KMS-11 (cell line): ENCODE data around the gene PRICKLE4.

Source experiments
- H2AFZ ChIP-seq: fragments of 200-600 bp; sonication (generic); 2 replicates; pipeline ENCODE4 v1.6.1; 2016; ENCODE audit warnings: antibody characterized with exemption, mixed run types, low read depth
- H3K27ac ChIP-seq: fragments of 200-600 bp; sonication (generic); 2 replicates; pipeline ENCODE4 v1.6.1; 2016; ENCODE audit warnings: mild to moderate bottlenecking, mixed run types
- H3K27me3 ChIP-seq: fragments of 200-600 bp; sonication (generic); 2 replicates; pipeline ENCODE4 v1.6.1; 2017; ENCODE audit warnings: mild to moderate bottlenecking, low read depth, mixed run types, moderate library complexity; ENCODE audit not compliant: insufficient read depth
- H3K36me3 ChIP-seq: fragments of 200-600 bp; sonication (generic); 2 replicates; pipeline ENCODE4 v1.6.1; 2017; ENCODE audit warnings: mild to moderate bottlenecking, mixed run types; ENCODE audit not compliant: insufficient read depth
- H3K4me1 ChIP-seq: fragments of 200-600 bp; sonication (generic); 2 replicates; pipeline ENCODE4 v1.6.1; 2016; ENCODE audit warnings: mild to moderate bottlenecking, low read depth, mixed run types; ENCODE audit not compliant: poor library complexity, severe bottlenecking
- H3K4me2 ChIP-seq: fragments of 200-600 bp; sonication (generic); 2 replicates; pipeline ENCODE4 v1.7.0; 2016; ENCODE audit warnings: mild to moderate bottlenecking, mixed run types
- H3K4me3 ChIP-seq: fragments of 200-600 bp; sonication (generic); IDR thresholded peaks from 2 replicates; pipeline ENCODE4 v1.6.1; 2017; ENCODE audit warnings: low read depth, low read length, mixed read lengths; ENCODE audit not compliant: insufficient read depth
- H3K79me2 ChIP-seq: fragments of 200-600 bp; sonication (generic); 2 replicates; pipeline ENCODE4 v1.6.1; 2016; ENCODE audit warnings: low read depth, mixed run types; ENCODE audit not compliant: insufficient read depth
- H3K9ac ChIP-seq: fragments of 200-600 bp; sonication (generic); 2 replicates; pipeline ENCODE4 v1.6.1; 2016; ENCODE audit warnings: mild to moderate bottlenecking, mixed run types
- H4K20me1 ChIP-seq: fragments of 200-600 bp; sonication (generic); 2 replicates; pipeline ENCODE4 v1.6.1; 2016; ENCODE audit warnings: mild to moderate bottlenecking, mixed run types; ENCODE audit not compliant: insufficient read depth
- TF ChIP-seq, protein P1 (sequence below): fragments of 200-600 bp; sonication (generic); conservative IDR thresholded peaks from 2 replicates; pipeline ENCODE4 v1.6.1; 2017; ENCODE audit warnings: low read depth, mild to moderate bottlenecking, antibody characterized with exemption, low read length, moderate library complexity, mixed read lengths

PRICKLE4 gene

DNA sequence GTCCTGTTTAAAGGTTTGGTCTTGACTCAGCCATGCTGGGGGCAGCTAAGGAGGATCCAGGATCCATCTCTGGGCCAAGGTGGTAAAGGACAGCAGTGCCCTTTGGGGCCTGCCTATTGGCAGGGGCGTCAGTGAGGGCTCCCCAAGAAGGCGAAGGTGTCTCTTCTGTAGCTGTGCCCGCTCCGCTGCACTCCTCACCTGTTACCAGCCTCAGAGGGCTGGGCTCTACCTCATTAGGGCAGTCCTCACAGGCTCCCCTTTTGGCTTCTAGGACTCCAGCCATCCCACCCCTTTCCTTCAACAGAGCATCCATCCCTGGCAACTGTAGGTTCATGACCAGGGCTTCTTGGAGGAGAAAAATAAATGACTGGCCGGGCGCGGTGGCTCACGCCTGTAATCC lies 11.2 kb upstream of the PRICKLE4 start:
- Histone ChIP-seq H2AFZ (no peak overlapping the region), H3K4me1 (no peaks in the 10 kb centered on the region), H3K4me2 (no peak overlapping the region), H4K20me1 (no peaks in the 10 kb centered on the region), H3K79me2 (no peaks in the 10 kb centered on the region), H3K36me3 (no peaks in the 10 kb centered on the region), H3K27ac (no peak overlapping the region), H3K27me3 (no peaks in the 10 kb centered on the region), H3K9ac (no peak overlapping the region), H3K4me3 (no peak overlapping the region)
- TF ChIP-seq, protein P1, sequence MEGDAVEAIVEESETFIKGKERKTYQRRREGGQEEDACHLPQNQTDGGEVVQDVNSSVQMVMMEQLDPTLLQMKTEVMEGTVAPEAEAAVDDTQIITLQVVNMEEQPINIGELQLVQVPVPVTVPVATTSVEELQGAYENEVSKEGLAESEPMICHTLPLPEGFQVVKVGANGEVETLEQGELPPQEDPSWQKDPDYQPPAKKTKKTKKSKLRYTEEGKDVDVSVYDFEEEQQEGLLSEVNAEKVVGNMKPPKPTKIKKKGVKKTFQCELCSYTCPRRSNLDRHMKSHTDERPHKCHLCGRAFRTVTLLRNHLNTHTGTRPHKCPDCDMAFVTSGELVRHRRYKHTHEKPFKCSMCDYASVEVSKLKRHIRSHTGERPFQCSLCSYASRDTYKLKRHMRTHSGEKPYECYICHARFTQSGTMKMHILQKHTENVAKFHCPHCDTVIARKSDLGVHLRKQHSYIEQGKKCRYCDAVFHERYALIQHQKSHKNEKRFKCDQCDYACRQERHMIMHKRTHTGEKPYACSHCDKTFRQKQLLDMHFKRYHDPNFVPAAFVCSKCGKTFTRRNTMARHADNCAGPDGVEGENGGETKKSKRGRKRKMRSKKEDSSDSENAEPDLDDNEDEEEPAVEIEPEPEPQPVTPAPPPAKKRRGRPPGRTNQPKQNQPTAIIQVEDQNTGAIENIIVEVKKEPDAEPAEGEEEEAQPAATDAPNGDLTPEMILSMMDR: no peak

DNA sequence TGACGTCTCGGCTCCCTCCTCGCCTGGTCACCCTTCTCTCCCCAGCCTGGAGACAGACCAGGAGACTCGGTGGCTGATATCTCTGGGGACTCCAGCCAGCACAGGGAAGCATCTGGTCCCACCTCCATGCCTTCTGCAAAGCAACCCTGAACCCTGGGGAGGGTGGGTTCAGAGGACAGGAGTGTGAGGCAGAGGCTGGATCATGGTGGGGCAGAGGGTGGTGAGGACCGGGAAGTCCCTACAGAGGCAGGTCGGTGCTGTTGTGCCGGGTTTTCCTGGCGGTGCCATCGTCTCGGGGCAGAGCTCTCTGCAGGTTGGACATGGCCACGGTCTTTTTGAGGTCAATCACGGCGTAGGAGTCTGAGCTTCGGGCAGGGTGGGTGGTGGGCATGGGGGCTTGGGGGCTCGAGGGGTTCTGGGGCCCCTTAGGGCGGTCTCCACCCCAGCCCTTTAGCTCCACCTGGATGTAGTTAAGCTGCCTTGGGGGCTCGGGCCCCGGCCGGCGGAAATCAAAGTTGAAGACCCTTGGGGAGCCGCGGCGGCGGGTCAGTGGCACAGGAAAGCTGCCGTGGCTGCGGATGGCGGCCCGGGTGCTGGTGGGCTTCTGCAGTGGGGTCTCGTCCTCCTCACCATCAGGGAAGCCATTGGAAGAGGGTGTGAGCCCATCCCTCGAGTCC lies 10.1 kb upstream of the PRICKLE4 start:
- Histone ChIP-seq H3K27me3 (no peaks in the 10 kb centered on the region), H3K4me1 (no peaks in the 10 kb centered on the region), H3K36me3 (no peaks in the 10 kb centered on the region), H3K4me2 (no peak overlapping the region), H3K27ac (no peak overlapping the region), H4K20me1 (no peaks in the 10 kb centered on the region), H2AFZ (no peak overlapping the region), H3K4me3 (no peak overlapping the region), H3K9ac (no peak overlapping the region), H3K79me2 (no peaks in the 10 kb centered on the region)
- TF ChIP-seq, protein P1: no peak

DNA sequence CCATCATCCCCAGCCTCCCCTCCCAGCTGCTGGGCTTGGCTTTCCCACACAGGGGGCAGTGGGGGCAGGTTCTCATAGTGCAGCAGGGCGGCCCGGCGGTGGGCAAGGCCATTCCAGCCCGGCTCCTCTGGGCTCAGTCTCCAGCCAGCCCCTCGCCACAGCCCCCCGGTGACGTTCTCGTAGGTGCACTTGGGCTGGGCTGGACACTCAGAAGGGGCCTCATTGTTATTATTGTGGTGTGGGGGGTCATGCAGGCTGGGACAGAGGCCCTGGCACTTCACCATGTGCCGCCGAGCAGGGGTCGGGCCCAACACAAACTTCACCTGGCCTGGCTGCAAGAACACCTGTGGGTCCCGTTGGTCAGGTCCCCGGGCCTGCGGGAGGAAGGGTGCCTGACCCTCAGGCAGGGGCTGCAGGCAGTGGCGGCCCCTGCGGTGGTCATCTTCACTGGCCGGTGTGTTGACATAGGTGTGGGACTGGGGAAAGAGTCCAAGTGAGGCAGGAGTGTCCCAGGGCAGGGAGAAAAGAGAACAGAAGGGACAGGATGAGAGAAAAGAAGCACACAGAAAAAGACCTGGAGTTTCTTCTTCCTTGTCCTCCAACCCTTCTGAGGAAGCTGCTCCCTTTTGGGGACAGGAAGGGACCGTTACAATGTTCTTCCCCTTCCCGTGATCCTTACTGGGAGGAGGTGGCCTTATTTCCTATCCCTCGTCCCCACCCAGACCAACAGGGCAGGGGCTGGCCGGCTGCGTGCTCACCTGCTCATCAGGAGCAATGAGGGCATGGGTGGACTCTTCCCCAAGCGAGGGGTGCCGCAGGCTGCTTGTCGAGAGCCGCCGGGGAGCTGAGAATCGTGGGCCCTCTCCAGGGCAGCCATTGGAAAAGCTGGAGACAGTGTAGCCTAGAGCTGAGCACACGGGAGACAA lies 9.3 kb upstream of the PRICKLE4 start:
- H3K27me3 ChIP-seq: no peaks in the 10 kb centered on the region
- TF ChIP-seq, protein P1: no peak
- no peaks in the 10 kb centered on the region for H3K4me1 ChIP-seq
- no peak overlapping the region for H3K9ac ChIP-seq
- H3K4me3 ChIP-seq: no peak overlapping the region
- no peaks in the 10 kb centered on the region for H3K79me2 ChIP-seq
- H4K20me1 ChIP-seq: no peaks in the 10 kb centered on the region
- no peaks in the 10 kb centered on the region for H3K36me3 ChIP-seq
- no peak overlapping the region for H2AFZ ChIP-seq
- no peak overlapping the region for H3K27ac ChIP-seq
- H3K4me2 ChIP-seq: no peak overlapping the region

DNA sequence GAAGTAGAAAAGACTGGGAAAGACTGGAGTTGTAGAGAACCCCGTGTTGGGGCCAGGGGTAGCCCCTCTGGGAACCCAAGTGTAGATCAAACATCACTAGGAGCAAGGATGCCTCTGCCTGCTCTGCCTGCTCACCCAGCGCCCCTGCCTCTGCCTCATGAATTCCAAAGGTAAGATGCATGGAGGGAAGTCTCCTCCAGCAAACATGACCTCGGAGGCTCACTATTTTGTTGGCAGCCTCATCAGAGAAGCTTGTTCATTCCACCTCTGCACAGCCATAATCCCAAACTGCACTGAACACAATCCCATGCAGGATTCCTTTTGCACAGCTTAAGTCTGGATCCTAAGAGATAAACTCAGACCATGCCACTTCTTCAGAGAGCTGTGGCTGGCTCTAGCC lies 5.7 kb upstream of the PRICKLE4 start:
- no peaks in the 10 kb centered on the region for H3K36me3 ChIP-seq
- H3K4me1 ChIP-seq: peaks cover 4% of the 10 kb centered on the region
- H2AFZ ChIP-seq: no peak overlapping the region
- no peak overlapping the region for H3K4me2 ChIP-seq
- H3K4me3 ChIP-seq: no peak overlapping the region
- no peak overlapping the region for H3K9ac ChIP-seq
- no peaks in the 10 kb centered on the region for H3K79me2 ChIP-seq
- no peak overlapping the region for H3K27ac ChIP-seq
- TF ChIP-seq, protein P1: no peak
- H4K20me1 ChIP-seq: no peaks in the 10 kb centered on the region
- no peaks in the 10 kb centered on the region for H3K27me3 ChIP-seq
